Measurements from ENCODE around the gene DDX10.

GRCh38 chr11:108897071-108897481, 232.2 kb downstream of the DDX10 start:
- no peak for TF ChIP-seq CTCF (conservative IDR thresholded peaks at IDR 0.05; ENCODE audit: low read depth in 2 of 2)
- no peak for TF ChIP-seq EZH2 (IDR thresholded peaks at IDR 0.05; ENCODE audit: low read depth, unreplicated experiment)
- TF ChIP-seq EZH2phosphoT487 (IDR thresholded peaks at IDR 0.05; ENCODE audit: unreplicated experiment) = no peak
- TF ChIP-seq POLR2AphosphoS5 (IDR thresholded peaks at IDR 0.05; ENCODE audit: low read depth) = no peak
- TF ChIP-seq, protein P1, sequence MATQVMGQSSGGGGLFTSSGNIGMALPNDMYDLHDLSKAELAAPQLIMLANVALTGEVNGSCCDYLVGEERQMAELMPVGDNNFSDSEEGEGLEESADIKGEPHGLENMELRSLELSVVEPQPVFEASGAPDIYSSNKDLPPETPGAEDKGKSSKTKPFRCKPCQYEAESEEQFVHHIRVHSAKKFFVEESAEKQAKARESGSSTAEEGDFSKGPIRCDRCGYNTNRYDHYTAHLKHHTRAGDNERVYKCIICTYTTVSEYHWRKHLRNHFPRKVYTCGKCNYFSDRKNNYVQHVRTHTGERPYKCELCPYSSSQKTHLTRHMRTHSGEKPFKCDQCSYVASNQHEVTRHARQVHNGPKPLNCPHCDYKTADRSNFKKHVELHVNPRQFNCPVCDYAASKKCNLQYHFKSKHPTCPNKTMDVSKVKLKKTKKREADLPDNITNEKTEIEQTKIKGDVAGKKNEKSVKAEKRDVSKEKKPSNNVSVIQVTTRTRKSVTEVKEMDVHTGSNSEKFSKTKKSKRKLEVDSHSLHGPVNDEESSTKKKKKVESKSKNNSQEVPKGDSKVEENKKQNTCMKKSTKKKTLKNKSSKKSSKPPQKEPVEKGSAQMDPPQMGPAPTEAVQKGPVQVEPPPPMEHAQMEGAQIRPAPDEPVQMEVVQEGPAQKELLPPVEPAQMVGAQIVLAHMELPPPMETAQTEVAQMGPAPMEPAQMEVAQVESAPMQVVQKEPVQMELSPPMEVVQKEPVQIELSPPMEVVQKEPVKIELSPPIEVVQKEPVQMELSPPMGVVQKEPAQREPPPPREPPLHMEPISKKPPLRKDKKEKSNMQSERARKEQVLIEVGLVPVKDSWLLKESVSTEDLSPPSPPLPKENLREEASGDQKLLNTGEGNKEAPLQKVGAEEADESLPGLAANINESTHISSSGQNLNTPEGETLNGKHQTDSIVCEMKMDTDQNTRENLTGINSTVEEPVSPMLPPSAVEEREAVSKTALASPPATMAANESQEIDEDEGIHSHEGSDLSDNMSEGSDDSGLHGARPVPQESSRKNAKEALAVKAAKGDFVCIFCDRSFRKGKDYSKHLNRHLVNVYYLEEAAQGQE (IDR thresholded peaks at IDR 0.05; ENCODE audit: unreplicated experiment) = no peak
- no peak for TF ChIP-seq JUNB (IDR thresholded peaks at IDR 0.05; ENCODE audit: unreplicated experiment)
- TF ChIP-seq ZNF331 (CRISPR knock-in tag; IDR thresholded peaks at IDR 0.05; ENCODE audit: low read depth) = no peak
- TF ChIP-seq, protein P2, sequence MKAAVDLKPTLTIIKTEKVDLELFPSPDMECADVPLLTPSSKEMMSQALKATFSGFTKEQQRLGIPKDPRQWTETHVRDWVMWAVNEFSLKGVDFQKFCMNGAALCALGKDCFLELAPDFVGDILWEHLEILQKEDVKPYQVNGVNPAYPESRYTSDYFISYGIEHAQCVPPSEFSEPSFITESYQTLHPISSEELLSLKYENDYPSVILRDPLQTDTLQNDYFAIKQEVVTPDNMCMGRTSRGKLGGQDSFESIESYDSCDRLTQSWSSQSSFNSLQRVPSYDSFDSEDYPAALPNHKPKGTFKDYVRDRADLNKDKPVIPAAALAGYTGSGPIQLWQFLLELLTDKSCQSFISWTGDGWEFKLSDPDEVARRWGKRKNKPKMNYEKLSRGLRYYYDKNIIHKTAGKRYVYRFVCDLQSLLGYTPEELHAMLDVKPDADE (IDR thresholded peaks at IDR 0.05) = no peak
